Esophagus squamous epithelium (tissue), 4 donors: ENCODE measurements around the gene ATP10A.

Experiments
- POLR2A ChIP-seq, 4 donors: fragments of 450-650 bp; IDR thresholded peaks; one replicate each; pipeline ENCODE4 v1.6.1; 2017; ENCODE audit warnings: antibody characterized with exemption in 4 of 4, mild to moderate bottlenecking in 4 of 4, moderate library complexity in 3 of 4
- TF ChIP-seq, protein P1 (sequence below), 6 experiments: fragments of 450-650 bp in 4 of 6; fragments of 200-600 bp in 2 of 6; sonication (generic) in 2 of 6; IDR thresholded peaks; one replicate each; pipeline ENCODE4 v1.5.1; 2016 to 2019; ENCODE audit warnings: antibody characterized with exemption in 6 of 6, mild to moderate bottlenecking in 4 of 6, moderate library complexity in 4 of 6

DNA sequence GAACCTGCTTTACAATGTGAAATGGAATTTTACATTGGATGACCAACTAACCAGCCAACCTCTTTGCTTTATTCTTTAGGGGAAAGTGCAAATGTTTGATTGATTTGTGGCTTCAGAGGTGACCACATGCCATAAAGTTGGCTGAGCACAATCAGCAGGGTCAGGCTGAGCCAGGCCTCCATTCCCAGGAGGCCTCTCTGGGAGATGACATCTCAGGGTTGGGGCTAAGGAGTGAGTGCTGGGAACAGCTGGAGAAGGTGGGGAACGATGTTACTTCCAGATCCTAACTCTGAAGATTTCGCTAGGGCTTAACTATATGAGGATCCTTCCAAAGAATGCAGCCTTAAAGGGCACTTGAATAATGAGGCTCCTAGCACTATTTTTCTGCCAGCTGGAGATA lies 131.7 kb downstream of the ATP10A start:
- TF ChIP-seq POLR2A (IDR thresholded peaks at IDR 0.05): no peak
- TF ChIP-seq, protein P1, sequence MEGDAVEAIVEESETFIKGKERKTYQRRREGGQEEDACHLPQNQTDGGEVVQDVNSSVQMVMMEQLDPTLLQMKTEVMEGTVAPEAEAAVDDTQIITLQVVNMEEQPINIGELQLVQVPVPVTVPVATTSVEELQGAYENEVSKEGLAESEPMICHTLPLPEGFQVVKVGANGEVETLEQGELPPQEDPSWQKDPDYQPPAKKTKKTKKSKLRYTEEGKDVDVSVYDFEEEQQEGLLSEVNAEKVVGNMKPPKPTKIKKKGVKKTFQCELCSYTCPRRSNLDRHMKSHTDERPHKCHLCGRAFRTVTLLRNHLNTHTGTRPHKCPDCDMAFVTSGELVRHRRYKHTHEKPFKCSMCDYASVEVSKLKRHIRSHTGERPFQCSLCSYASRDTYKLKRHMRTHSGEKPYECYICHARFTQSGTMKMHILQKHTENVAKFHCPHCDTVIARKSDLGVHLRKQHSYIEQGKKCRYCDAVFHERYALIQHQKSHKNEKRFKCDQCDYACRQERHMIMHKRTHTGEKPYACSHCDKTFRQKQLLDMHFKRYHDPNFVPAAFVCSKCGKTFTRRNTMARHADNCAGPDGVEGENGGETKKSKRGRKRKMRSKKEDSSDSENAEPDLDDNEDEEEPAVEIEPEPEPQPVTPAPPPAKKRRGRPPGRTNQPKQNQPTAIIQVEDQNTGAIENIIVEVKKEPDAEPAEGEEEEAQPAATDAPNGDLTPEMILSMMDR (IDR thresholded peaks at IDR 0.05): no peak
